ENCODE data around the gene FOXN3. TPM values are rescaled to one million over a fixed set of nuclear protein-coding genes. Genes with fewer than 3 reads are reported as not detected.

The FOXN3 gene
- total RNA-seq, 1 experiment from 2014 or later: 13.8 TPM

GRCh38 chr14:89241934-89242651, 174.9 kb downstream of the FOXN3 start:
- Histone ChIP-seq H3K9me3 (ENCODE audit: low read length) (no peaks in the 10 kb centered on the region), H3K9me2 (replicated peaks; ENCODE audit: insufficient read depth, low read length) (no peaks in the 10 kb centered on the region), H3K36me3 (ENCODE audit: insufficient read depth, low read length) (no peaks in the 10 kb centered on the region), H3K9ac (ENCODE audit: low read length) (no peak overlapping the region), H3K27ac (ENCODE audit: low read length) (no peak overlapping the region), H3K27me3 (ENCODE audit: low read length) (no peaks in the 10 kb centered on the region), H2AFZ (ENCODE audit: low read length) (no peak overlapping the region), H3K4me1 (ENCODE audit: low read length) (0 out of 2 replicates have a peak, but pooled peaks cover 2% of the 10 kb centered on the region), H3K79me2 (ENCODE audit: low read length) (no peaks in the 10 kb centered on the region), H3K4me2 (ENCODE audit: low read depth, low read length, poor library complexity, severe bottlenecking) (no peak overlapping the region), H4K20me1 (ENCODE audit: insufficient read depth, low read depth, low read length) (no peaks in the 10 kb centered on the region), H3K4me3 (ENCODE audit: low read length) (no peak overlapping the region)
- peak; percentile 50 for DNase-seq

DNA sequence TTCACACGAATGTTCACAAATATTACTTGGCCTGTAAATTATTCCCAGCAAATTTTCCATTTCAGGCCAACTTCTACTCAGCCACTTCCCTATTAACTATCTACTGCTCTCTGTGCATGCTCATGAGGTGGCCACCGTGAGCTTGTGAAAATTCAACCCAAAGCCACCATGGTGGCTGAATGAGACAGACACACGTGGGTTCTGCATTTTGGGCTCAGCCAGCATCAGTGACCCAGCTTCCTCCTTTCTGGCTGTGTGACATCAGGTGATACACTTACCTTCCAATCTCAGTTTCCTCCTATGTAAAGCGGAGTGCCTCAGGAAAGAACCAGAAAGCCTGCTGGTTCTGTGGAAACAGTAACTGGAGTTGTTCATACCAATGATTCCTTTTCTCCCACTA, 175.8 kb downstream of the FOXN3 start:
- no peak overlapping the region for H3K4me3 ChIP-seq (ENCODE audit: low read length)
- no peaks in the 10 kb centered on the region for H3K9me3 ChIP-seq (ENCODE audit: low read length)
- no peak for DNase-seq
- no peaks in the 10 kb centered on the region for H4K20me1 ChIP-seq (ENCODE audit: insufficient read depth, low read depth, low read length)
- no peaks in the 10 kb centered on the region for H3K9me2 ChIP-seq (replicated peaks; ENCODE audit: insufficient read depth, low read length)
- H3K27ac ChIP-seq (ENCODE audit: low read length): no peak overlapping the region
- no peaks in the 10 kb centered on the region for H3K36me3 ChIP-seq (ENCODE audit: insufficient read depth, low read length)
- no peaks in the 10 kb centered on the region for H3K79me2 ChIP-seq (ENCODE audit: low read length)
- 0 out of 2 replicates have a peak, but pooled peaks cover 2% of the 10 kb centered on the region for H3K4me1 ChIP-seq (ENCODE audit: low read length)
- H2AFZ ChIP-seq (ENCODE audit: low read length): no peak overlapping the region
- no peaks in the 10 kb centered on the region for H3K27me3 ChIP-seq (ENCODE audit: low read length)
- H3K4me2 ChIP-seq (ENCODE audit: low read depth, low read length, poor library complexity, severe bottlenecking): no peak overlapping the region
- H3K9ac ChIP-seq (ENCODE audit: low read length): no peak overlapping the region

GRCh38 chr14:89240414-89240813, 176.6 kb downstream of the FOXN3 start:
- no peak overlapping the region for H3K4me2 ChIP-seq (ENCODE audit: low read depth, low read length, poor library complexity, severe bottlenecking)
- no peaks in the 10 kb centered on the region for H3K9me2 ChIP-seq (replicated peaks; ENCODE audit: insufficient read depth, low read length)
- H4K20me1 ChIP-seq (ENCODE audit: insufficient read depth, low read depth, low read length): no peaks in the 10 kb centered on the region
- no peak overlapping the region for H3K27ac ChIP-seq (ENCODE audit: low read length)
- no peaks in the 10 kb centered on the region for H3K79me2 ChIP-seq (ENCODE audit: low read length)
- 0 out of 2 replicates have a peak, but pooled peaks cover 2% of the 10 kb centered on the region for H3K4me1 ChIP-seq (ENCODE audit: low read length)
- H3K9me3 ChIP-seq (ENCODE audit: low read length): no peaks in the 10 kb centered on the region
- H3K9ac ChIP-seq (ENCODE audit: low read length): no peak overlapping the region
- H3K36me3 ChIP-seq (ENCODE audit: insufficient read depth, low read length): no peaks in the 10 kb centered on the region
- no peaks in the 10 kb centered on the region for H3K27me3 ChIP-seq (ENCODE audit: low read length)
- no peak overlapping the region for H2AFZ ChIP-seq (ENCODE audit: low read length)
- DNase-seq: no peak
- H3K4me3 ChIP-seq (ENCODE audit: low read length): no peak overlapping the region

GRCh38 chr14:89239023-89239422, 178.0 kb downstream of the FOXN3 start:
- Histone ChIP-seq H3K36me3 (ENCODE audit: insufficient read depth, low read length) (no peaks in the 10 kb centered on the region), H3K4me1 (ENCODE audit: low read length) (0 out of 2 replicates have a peak, but pooled peaks cover 2% of the 10 kb centered on the region), H3K9ac (ENCODE audit: low read length) (no peak overlapping the region), H3K4me2 (ENCODE audit: low read depth, low read length, poor library complexity, severe bottlenecking) (no peak overlapping the region), H3K4me3 (ENCODE audit: low read length) (no peak overlapping the region), H3K27me3 (ENCODE audit: low read length) (no peaks in the 10 kb centered on the region), H2AFZ (ENCODE audit: low read length) (no peak overlapping the region), H3K9me3 (ENCODE audit: low read length) (no peaks in the 10 kb centered on the region), H3K9me2 (replicated peaks; ENCODE audit: insufficient read depth, low read length) (no peaks in the 10 kb centered on the region), H4K20me1 (ENCODE audit: insufficient read depth, low read depth, low read length) (no peaks in the 10 kb centered on the region), H3K79me2 (ENCODE audit: low read length) (no peaks in the 10 kb centered on the region), H3K27ac (ENCODE audit: low read length) (no peak overlapping the region)
- no peak for DNase-seq

GRCh38 chr14:89237921-89238529, 179.0 kb downstream of the FOXN3 start:
- Histone ChIP-seq H3K9ac (ENCODE audit: low read length) (no peak overlapping the region), H3K79me2 (ENCODE audit: low read length) (no peaks in the 10 kb centered on the region), H3K9me2 (replicated peaks; ENCODE audit: insufficient read depth, low read length) (no peaks in the 10 kb centered on the region), H3K36me3 (ENCODE audit: insufficient read depth, low read length) (no peaks in the 10 kb centered on the region), H3K4me1 (ENCODE audit: low read length) (0 out of 2 replicates have a peak, but pooled peaks cover 2% of the 10 kb centered on the region), H4K20me1 (ENCODE audit: insufficient read depth, low read depth, low read length) (no peaks in the 10 kb centered on the region), H3K4me2 (ENCODE audit: low read depth, low read length, poor library complexity, severe bottlenecking) (no peak overlapping the region), H3K27ac (ENCODE audit: low read length) (no peak overlapping the region), H3K27me3 (ENCODE audit: low read length) (no peaks in the 10 kb centered on the region), H2AFZ (ENCODE audit: low read length) (no peak overlapping the region), H3K9me3 (ENCODE audit: low read length) (no peaks in the 10 kb centered on the region), H3K4me3 (ENCODE audit: low read length) (no peak overlapping the region)
- no peak for DNase-seq

DNA sequence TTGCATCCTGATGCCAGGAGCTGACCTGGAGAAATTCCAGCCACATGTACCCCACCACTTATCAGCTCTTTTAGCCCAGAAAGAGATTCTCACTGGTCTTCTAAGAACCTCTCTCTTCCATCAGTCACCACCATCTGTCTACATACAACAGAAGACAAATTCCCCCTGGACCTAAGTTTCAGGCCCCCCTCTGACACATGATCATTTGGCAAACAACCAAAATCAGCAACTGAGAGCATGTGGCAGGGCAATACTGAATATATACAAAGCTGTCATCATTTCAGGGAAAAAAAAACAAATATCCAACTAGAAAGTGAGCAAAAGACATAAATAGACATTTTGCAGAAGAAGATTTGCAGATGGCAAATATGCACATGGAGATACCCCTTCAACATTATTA, 180.2 kb downstream of the FOXN3 start:
- H3K4me3 ChIP-seq (ENCODE audit: low read length): no peak overlapping the region
- no peak overlapping the region for H3K4me2 ChIP-seq (ENCODE audit: low read depth, low read length, poor library complexity, severe bottlenecking)
- H3K27me3 ChIP-seq (ENCODE audit: low read length): no peaks in the 10 kb centered on the region
- no peaks in the 10 kb centered on the region for H3K9me3 ChIP-seq (ENCODE audit: low read length)
- DNase-seq: no peak
- no peaks in the 10 kb centered on the region for H4K20me1 ChIP-seq (ENCODE audit: insufficient read depth, low read depth, low read length)
- no peak overlapping the region for H3K9ac ChIP-seq (ENCODE audit: low read length)
- no peak overlapping the region for H3K27ac ChIP-seq (ENCODE audit: low read length)
- no peaks in the 10 kb centered on the region for H3K4me1 ChIP-seq (ENCODE audit: low read length)
- H3K79me2 ChIP-seq (ENCODE audit: low read length): no peaks in the 10 kb centered on the region
- H3K36me3 ChIP-seq (ENCODE audit: insufficient read depth, low read length): no peaks in the 10 kb centered on the region
- no peak overlapping the region for H2AFZ ChIP-seq (ENCODE audit: low read length)
- H3K9me2 ChIP-seq (replicated peaks; ENCODE audit: insufficient read depth, low read length): no peaks in the 10 kb centered on the region

DNA sequence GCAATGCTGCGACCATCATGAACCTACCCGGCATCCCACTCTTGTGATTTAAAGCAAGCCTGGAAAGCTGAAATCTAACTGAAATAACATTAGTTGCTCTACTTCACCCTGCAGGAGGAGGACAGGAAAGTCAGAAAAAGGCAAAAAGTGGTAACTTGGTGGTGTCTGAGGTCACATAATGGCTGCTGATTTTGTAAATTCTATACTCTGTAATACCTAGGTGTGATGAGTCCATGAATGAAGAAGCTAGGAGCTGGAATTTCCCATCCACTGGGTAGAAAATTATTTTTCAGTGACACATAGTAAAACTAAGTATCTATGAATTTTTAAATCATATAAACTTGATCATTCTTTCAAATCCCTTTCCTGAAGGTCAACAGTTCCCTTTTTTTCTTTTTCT, 183.8 kb downstream of the FOXN3 start:
- Histone ChIP-seq H3K4me3 (ENCODE audit: low read length) (no peak overlapping the region), H2AFZ (ENCODE audit: low read length) (no peak overlapping the region), H3K4me1 (ENCODE audit: low read length) (no peaks in the 10 kb centered on the region), H3K27me3 (ENCODE audit: low read length) (no peaks in the 10 kb centered on the region), H4K20me1 (ENCODE audit: insufficient read depth, low read depth, low read length) (no peaks in the 10 kb centered on the region), H3K4me2 (ENCODE audit: low read depth, low read length, poor library complexity, severe bottlenecking) (no peak overlapping the region), H3K9me2 (replicated peaks; ENCODE audit: insufficient read depth, low read length) (no peaks in the 10 kb centered on the region), H3K36me3 (ENCODE audit: insufficient read depth, low read length) (no peaks in the 10 kb centered on the region), H3K27ac (ENCODE audit: low read length) (no peak overlapping the region), H3K9ac (ENCODE audit: low read length) (no peak overlapping the region), H3K79me2 (ENCODE audit: low read length) (no peaks in the 10 kb centered on the region), H3K9me3 (ENCODE audit: low read length) (no peaks in the 10 kb centered on the region)
- DNase-seq: no peak

- no peak for DNase-seq
- Histone ChIP-seq H3K27ac (ENCODE audit: low read length) (no peak overlapping the region), H3K36me3 (ENCODE audit: insufficient read depth, low read length) (no peaks in the 10 kb centered on the region), H3K9me2 (replicated peaks; ENCODE audit: insufficient read depth, low read length) (no peaks in the 10 kb centered on the region), H4K20me1 (ENCODE audit: insufficient read depth, low read depth, low read length) (no peaks in the 10 kb centered on the region), H3K4me3 (ENCODE audit: low read length) (no peak overlapping the region), H3K4me1 (ENCODE audit: low read length) (no peaks in the 10 kb centered on the region), H2AFZ (ENCODE audit: low read length) (no peak overlapping the region), H3K79me2 (ENCODE audit: low read length) (no peaks in the 10 kb centered on the region), H3K9ac (ENCODE audit: low read length) (no peak overlapping the region), H3K27me3 (ENCODE audit: low read length) (no peaks in the 10 kb centered on the region), H3K4me2 (ENCODE audit: low read depth, low read length, poor library complexity, severe bottlenecking) (no peak overlapping the region), H3K9me3 (ENCODE audit: low read length) (no peaks in the 10 kb centered on the region)
These were observed 184.6 kb downstream of the FOXN3 start for GRCh38 chr14:89232265-89233070.

Data from Karpas-422 (cell line).